GM18517 (cell line): ENCODE measurements around the gene PLCD3.

Experiments
- ATAC-seq: cut with Tn5 transposase; IDR thresholded peaks from one replicate; pipeline ENCODE4 v1.9.1; 2021; ENCODE audit warnings: mild to moderate bottlenecking, moderate library complexity; ENCODE audit not compliant: unreplicated experiment

PLCD3 gene

GRCh38 chr17:45086865-45087503, 45.3 kb downstream of the PLCD3 start:
- ATAC-seq = no peak

DNA sequence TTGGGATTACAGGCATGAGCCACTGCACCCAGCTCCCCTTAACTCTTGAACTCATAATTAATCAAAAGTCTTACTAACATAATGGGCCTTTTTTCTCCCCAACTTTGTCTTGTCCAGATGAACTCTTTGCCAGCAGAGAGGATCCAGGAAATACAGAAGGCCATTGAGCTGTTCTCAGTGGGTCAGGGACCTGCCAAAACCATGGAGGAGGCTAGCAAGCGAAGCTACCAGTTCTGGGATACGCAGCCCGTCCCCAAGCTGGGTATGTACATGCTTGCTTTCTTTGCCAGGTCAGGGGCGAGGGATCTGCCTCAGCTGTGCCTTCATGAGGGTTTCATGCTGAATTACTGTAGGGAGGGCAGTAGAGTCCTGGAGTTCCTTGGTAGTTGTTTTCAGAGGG, 45.9 kb downstream of the PLCD3 start:
- no peak for ATAC-seq

- no peak for ATAC-seq
Observed at GRCh38 chr17:45081047-45081703, 51.1 kb downstream of the PLCD3 start.

- ATAC-seq = no peak
Observed at GRCh38 chr17:45077643-45078042, 54.7 kb downstream of the PLCD3 start.

DNA sequence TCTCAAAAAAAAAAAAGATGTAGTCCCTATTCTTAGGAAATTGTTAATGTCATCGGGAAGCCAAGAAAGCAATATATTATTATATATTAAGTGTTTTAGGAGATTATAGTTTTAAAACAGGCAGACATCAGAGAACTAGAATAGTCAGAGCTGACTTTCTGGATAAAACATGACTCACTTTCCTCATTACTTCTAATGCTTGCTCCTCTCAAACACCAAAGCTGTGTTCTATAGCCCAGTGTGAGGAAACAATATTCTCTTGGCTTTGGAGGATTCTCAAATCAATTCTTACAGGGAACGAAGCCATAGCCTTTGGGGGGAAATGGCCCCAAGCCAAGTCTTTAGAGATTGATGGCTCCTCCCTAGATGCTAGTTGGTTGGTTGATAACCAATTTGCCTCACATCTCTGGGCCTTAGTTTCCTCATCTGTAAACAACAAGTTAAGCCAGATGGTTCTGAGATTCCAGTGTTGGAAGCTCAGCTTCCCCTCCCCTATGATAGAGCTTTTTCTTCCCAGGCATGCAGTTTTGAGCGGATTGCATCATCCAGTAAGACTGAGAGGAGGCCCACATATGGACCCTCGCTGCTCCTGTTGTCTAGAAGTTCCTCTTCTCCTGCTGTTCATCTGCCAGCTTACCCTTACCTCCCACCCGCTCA, 58.8 kb downstream of the PLCD3 start:
- ATAC-seq = no peak

DNA sequence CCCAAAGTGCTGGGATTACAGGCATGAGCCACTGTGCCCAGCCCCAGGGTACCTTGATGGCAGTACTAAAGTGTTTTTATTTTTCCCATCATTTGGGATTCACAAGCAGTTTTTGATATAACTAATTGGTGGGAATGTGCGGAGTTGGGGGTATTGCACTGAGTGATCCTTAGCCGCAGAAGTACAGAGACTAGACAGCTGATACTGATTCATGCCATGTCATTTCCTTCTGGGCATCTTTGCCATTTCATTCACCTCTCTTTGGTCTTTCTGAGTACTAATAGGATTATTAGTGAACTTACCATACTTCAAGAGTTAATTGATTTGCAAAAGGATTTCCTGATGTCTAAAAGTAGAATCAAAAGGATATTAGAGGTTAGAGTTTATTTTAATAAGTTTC, 61.5 kb downstream of the PLCD3 start:
- ATAC-seq = no peak

GRCh38 chr17:45070001-45070400, 62.3 kb downstream of the PLCD3 start:
- no peak for ATAC-seq

DNA sequence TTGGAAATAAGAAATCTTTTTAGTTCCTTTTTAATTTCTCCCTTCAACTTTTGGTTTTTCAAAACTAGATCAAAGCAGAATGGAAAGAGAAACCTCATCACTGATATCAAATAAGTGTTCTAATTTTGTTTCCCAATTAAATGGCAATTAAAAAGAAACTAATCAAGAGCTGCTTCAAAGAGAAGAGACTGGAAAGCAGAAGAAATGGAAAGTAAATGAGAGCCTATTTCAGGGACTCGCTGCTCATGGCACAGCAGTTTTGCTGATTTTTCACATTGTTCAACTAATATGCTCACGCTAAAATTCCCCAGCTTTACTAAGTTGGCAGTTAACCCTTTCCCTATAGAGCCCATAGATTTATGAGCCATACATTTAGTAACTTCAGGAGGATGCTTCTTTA, 64.7 kb downstream of the PLCD3 start:
- ATAC-seq = no peak

GRCh38 chr17:45063198-45063597, 69.1 kb downstream of the PLCD3 start:
- no peak for ATAC-seq

DNA sequence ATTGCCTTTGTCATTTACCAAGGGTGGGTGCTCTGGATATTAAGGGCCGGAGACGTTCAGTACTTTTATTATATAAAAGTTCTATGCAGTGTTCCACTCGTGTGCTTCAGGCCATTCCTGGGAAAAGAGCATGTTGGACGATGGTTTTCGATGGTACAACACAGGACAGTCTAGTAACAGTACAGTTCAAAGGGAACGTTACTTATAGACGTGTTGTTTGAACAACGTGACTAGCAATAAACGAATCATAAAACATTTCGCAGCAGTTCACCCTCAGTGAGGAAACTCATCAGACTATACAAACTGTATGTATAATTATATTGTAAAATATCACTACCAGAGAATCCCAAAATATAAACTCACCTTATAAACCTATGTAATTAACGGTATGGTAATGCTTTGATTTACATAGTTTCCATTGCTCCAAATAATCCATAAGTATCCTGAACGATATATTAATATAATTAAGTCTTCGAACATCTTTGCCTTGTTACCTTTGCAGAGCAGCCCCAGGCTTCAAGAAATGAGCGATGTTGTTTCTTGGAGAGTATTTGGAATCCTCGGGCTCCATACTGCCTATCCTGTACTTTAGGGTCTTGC, 70.6 kb downstream of the PLCD3 start:
- ATAC-seq = no peak

- ATAC-seq = peak; percentile 86
Observed at GRCh38 chr17:45060797-45061605, 71.3 kb downstream of the PLCD3 start, which contains the start of gene NMT1. Gene NMT1 (plus strand): TSS chr17:45061317. CDS start chr17:45061330, 13 bp downstream.

DNA sequence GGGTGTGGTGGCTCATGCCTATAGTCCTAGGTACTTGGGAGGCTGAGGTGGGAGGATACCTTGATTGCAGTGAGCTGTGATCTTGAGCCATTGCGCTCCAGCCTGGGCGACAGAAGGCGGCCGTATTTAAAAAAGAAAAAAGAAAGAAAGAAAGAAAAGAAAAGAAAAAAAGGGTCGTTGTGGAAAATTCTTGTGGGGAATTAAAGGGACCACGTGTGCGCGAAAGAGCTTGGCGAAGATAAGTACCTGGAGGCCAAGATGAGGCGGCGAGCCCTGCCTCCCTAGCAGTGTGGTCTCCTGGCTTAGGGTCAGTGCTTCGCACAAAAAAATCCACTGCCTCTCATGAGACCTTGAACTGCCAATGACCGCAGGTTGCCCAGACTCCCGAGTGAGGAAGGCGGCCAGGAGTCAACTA, 71.9 kb downstream of the PLCD3 start:
- peak; percentile 5 for ATAC-seq
